ENCODE results near the gene PARD3B.

The PARD3B gene

GRCh38 chr2:205495819-205496218 is 950.5 kb downstream of the PARD3B start:
- no peak for DNase-seq (ENCODE audit: extremely low read depth, insufficient read length)
- Histone ChIP-seq H3K36me3 (ENCODE audit: control insufficient read depth, insufficient read depth, low read length) (no peaks in the 10 kb centered on the region), H3K27me3 (replicated peaks; ENCODE audit: control insufficient read depth, insufficient read depth, low read length) (no peaks in the 10 kb centered on the region; the same call in 1 of the 2 replicates), H3K4me3 (replicated peaks; ENCODE audit: low read depth, low read length) (no peak overlapping the region)
- TF ChIP-seq, protein P1, sequence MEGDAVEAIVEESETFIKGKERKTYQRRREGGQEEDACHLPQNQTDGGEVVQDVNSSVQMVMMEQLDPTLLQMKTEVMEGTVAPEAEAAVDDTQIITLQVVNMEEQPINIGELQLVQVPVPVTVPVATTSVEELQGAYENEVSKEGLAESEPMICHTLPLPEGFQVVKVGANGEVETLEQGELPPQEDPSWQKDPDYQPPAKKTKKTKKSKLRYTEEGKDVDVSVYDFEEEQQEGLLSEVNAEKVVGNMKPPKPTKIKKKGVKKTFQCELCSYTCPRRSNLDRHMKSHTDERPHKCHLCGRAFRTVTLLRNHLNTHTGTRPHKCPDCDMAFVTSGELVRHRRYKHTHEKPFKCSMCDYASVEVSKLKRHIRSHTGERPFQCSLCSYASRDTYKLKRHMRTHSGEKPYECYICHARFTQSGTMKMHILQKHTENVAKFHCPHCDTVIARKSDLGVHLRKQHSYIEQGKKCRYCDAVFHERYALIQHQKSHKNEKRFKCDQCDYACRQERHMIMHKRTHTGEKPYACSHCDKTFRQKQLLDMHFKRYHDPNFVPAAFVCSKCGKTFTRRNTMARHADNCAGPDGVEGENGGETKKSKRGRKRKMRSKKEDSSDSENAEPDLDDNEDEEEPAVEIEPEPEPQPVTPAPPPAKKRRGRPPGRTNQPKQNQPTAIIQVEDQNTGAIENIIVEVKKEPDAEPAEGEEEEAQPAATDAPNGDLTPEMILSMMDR (IDR thresholded peaks at IDR 0.05; ENCODE audit: insufficient read depth, low read length, poor library complexity, severe bottlenecking), result no peak

DNA sequence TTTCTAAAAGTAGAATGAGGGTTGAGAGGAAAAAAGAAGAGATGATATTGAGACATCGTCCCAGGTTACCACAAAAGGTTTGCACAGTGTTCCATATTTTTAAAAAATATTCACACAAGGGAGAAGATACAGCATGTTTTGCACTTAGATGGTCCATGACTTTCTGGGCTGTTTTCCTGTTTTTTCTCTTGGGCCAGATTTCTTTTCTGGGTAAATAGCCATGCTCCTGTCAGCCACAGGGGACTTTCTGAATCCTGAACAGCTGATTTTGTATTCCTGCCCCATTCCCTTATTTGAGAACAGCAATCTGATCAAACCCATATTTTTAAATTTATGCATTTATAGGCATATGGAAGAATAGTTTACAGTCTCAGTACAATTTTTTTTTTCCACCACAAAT is 951.1 kb downstream of the PARD3B start:
- DNase-seq (ENCODE audit: extremely low read depth, insufficient read length), result no peak
- Histone ChIP-seq H3K4me3 (replicated peaks; ENCODE audit: low read depth, low read length) (no peak overlapping the region), H3K36me3 (ENCODE audit: control insufficient read depth, insufficient read depth, low read length) (no peaks in the 10 kb centered on the region), H3K27me3 (replicated peaks; ENCODE audit: control insufficient read depth, insufficient read depth, low read length) (no peaks in the 10 kb centered on the region; the same call in 1 of the 2 replicates)
- TF ChIP-seq, protein P1 (IDR thresholded peaks at IDR 0.05; ENCODE audit: insufficient read depth, low read length, poor library complexity, severe bottlenecking), result no peak

- TF ChIP-seq, protein P1 (IDR thresholded peaks at IDR 0.05; ENCODE audit: insufficient read depth, low read length, poor library complexity, severe bottlenecking), result no peak
- Histone ChIP-seq H3K27me3 (replicated peaks; ENCODE audit: control insufficient read depth, insufficient read depth, low read length) (no peaks in the 10 kb centered on the region; the same call in 1 of the 2 replicates), H3K4me3 (replicated peaks; ENCODE audit: low read depth, low read length) (no peak overlapping the region), H3K36me3 (ENCODE audit: control insufficient read depth, insufficient read depth, low read length) (no peaks in the 10 kb centered on the region)
- DNase-seq (ENCODE audit: extremely low read depth, insufficient read length), result no peak
Observed at GRCh38 chr2:205496772-205497171, 951.5 kb downstream of the PARD3B start.

DNA sequence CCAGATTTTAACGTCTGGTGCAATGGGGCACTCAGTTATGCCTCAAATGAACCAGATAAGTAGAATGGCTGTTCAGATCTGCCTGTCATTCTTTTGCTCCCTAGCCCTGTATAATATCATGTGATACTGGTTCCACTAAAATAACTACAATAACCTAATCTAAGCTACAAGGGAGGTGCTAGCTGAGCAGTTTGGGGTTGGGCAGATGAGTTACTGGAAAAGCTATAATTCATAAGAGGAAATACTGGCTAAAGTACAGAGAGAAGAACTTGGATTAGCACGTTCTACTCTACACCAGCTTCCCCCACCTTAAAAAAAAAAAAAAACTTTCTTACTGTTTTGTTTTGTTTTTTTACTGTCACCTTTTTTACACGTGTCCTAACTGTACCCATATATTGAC is 953.7 kb downstream of the PARD3B start:
- TF ChIP-seq, protein P1 (IDR thresholded peaks at IDR 0.05; ENCODE audit: insufficient read depth, low read length, poor library complexity, severe bottlenecking), result no peak
- Histone ChIP-seq H3K4me3 (replicated peaks; ENCODE audit: low read depth, low read length) (no peak overlapping the region), H3K36me3 (ENCODE audit: control insufficient read depth, insufficient read depth, low read length) (no peaks in the 10 kb centered on the region), H3K27me3 (replicated peaks; ENCODE audit: control insufficient read depth, insufficient read depth, low read length) (no peaks in the 10 kb centered on the region; the same call in 1 of the 2 replicates)
- DNase-seq (ENCODE audit: extremely low read depth, insufficient read length), result no peak

DNA sequence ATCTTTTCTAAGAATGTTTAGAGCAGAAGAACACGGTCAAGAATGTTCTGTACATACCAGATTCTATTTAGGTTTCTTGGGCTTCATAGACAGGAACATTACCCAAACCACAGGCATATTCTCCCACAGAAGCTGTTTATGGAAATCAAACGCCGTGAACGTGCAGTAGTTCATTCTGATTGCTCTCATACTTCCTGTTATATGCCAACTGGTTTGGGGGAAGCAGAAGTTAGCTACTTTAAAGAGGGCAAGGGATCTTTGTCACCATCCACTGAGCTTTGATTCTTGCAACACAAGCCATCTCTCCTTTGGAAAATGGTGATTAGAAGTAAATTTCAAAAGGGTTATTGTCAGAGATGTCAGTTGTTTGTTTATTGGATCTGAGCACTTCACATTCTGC is 954.8 kb downstream of the PARD3B start:
- Histone ChIP-seq H3K27me3 (replicated peaks; ENCODE audit: control insufficient read depth, insufficient read depth, low read length) (no peaks in the 10 kb centered on the region; the same call in 1 of the 2 replicates), H3K4me3 (replicated peaks; ENCODE audit: low read depth, low read length) (no peak overlapping the region), H3K36me3 (ENCODE audit: control insufficient read depth, insufficient read depth, low read length) (no peaks in the 10 kb centered on the region)
- DNase-seq (ENCODE audit: extremely low read depth, insufficient read length), result no peak
- TF ChIP-seq, protein P1 (IDR thresholded peaks at IDR 0.05; ENCODE audit: insufficient read depth, low read length, poor library complexity, severe bottlenecking), result no peak

DNA sequence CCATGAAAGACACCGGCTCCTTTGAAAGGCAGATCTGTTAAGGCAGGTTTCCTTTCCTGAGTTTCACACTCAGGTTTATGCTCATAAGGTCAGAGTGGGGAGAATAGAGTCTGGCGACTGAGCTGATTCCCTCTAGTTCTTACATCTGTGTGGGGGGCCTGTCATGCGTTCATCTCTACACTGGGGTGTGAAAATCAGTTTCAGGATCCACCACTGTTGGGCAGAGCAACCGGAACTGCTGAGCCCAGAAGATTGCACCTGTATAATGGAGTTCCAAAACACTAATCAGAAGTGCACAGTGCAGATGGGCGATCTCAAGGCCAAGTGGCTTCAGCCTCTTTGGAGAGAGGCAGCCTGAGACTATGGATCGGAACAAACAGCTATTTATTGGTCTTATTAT is 955.7 kb downstream of the PARD3B start:
- TF ChIP-seq, protein P1 (IDR thresholded peaks at IDR 0.05; ENCODE audit: insufficient read depth, low read length, poor library complexity, severe bottlenecking), result no peak

More for the DNA sequence above, 955.7 kb downstream of the PARD3B start:
- Histone ChIP-seq H3K4me3 (replicated peaks; ENCODE audit: low read depth, low read length) (no peak overlapping the region), H3K27me3 (replicated peaks; ENCODE audit: control insufficient read depth, insufficient read depth, low read length) (no peaks in the 10 kb centered on the region; the same call in 1 of the 2 replicates), H3K36me3 (ENCODE audit: control insufficient read depth, insufficient read depth, low read length) (no peaks in the 10 kb centered on the region)
- DNase-seq (ENCODE audit: extremely low read depth, insufficient read length), result no peak
